ENCODE data around the gene IKZF2. TPM values are rescaled to one million over a fixed set of nuclear protein-coding genes. Genes with fewer than 3 reads are reported as not detected.

Gene IKZF2
- total and polyA plus RNA-seq, 2 donors (not counting 3 experiments of a cell fraction or from before 2014, with no cell fraction given): 0.08 to 0.46 TPM

GRCh38 chr2:213164263-213164662 is 12.9 kb upstream of the IKZF2 start:
- CTCF ChIA-PET: interaction anchor here (0.7 to 1.4 kb wide), 3 partner anchors 9 to 472 kb away, joined by 3 to 4 read pairs (median 3); no protein-coding TSS in a partner anchor
- Histone ChIP-seq H3K4me1 (ENCODE audit: control insufficient read depth, extremely low read depth, insufficient read depth, low read length) (no peaks in the 10 kb centered on the region), H4K20me1 (replicated peaks; ENCODE audit: control insufficient read depth, extremely low read depth, insufficient read depth, low read length) (no peaks in the 10 kb centered on the region), H3K9me3 (replicated peaks; ENCODE audit: control insufficient read depth, insufficient read depth, low read length) (no peaks in the 10 kb centered on the region), H3K4me2 (ENCODE audit: insufficient read depth, low read length) (no peak overlapping the region), H3K27ac (ENCODE audit: insufficient read depth, low read depth, low read length) (no peak overlapping the region), H3K4me3 (replicated peaks in 1 of 3; ENCODE audit: insufficient read depth in 1 of 3, low read depth in 1 of 3, low read length in 3 of 3) (no peak overlapping the region), H3K9me1 (replicated peaks; ENCODE audit: control insufficient read depth, extremely low read depth, insufficient read depth, low read length) (no peaks in the 10 kb centered on the region), H3K9ac (replicated peaks; ENCODE audit: extremely low read depth, insufficient read depth, low read length) (no peak overlapping the region), H2AFZ (ENCODE audit: low read depth, low read length) (no peak overlapping the region), H3K36me3 (ENCODE audit: control insufficient read depth in 2 of 2, extremely low read depth in 1 of 2, insufficient read depth in 2 of 2, low read length in 2 of 2) (no peaks in the 10 kb centered on the region), H3K27me3 (ENCODE audit: control insufficient read depth in 2 of 2, insufficient read depth in 2 of 2, low read length in 2 of 2) (no peaks in the 10 kb centered on the region), H3K79me2 (ENCODE audit: control insufficient read depth, insufficient read depth, low read length) (no peaks in the 10 kb centered on the region)
- TF ChIP-seq MAX (IDR thresholded peaks at IDR 0.05; ENCODE audit: insufficient read depth, insufficient read length): no peak
- TF ChIP-seq CTCF (IDR thresholded peaks at IDR 0.05; ENCODE audit: extremely low read depth in 1 of 2, insufficient read depth in 1 of 2, low read depth in 1 of 2, low read length in 2 of 2): no peak
- no peak for TF ChIP-seq POLR2AphosphoS5 (IDR thresholded peaks at IDR 0.05; ENCODE audit: insufficient read depth, low read depth, low read length)
- no peak for TF ChIP-seq MYC (IDR thresholded peaks at IDR 0.05; ENCODE audit: low read depth, low read length)
- TF ChIP-seq JUN (IDR thresholded peaks at IDR 0.05; ENCODE audit: borderline replicate concordance, insufficient read depth, insufficient read length, low read depth): no peak
- TF ChIP-seq GATA2 (IDR thresholded peaks at IDR 0.05; ENCODE audit: insufficient read depth, insufficient read length, low read depth, low read length): no peak
- no peak for TF ChIP-seq EZH2 (IDR thresholded peaks at IDR 0.05; ENCODE audit: borderline replicate concordance, low read depth, low read length, severe bottlenecking)
- no peak for TF ChIP-seq POLR2A (IDR thresholded peaks at IDR 0.05; ENCODE audit: low read depth, low read length)
- TF ChIP-seq FOS (IDR thresholded peaks at IDR 0.05; ENCODE audit: borderline replicate concordance, insufficient read depth, low read length): no peak
- no TSS peak for BruUV-seq (replicated peaks)
- no peak for DNase-seq (ENCODE audit: low read depth, low spot score)
- dilution Hi-C loops (cut with MboI; ENCODE audit: extremely low pct_ligation_motif_present, low sequenced_read_pairs): no loop called here
- intact Hi-C loops (cut with micrococcal nuclease): no loop called here
- FAIRE-seq: no peak
- POLR2A ChIA-PET: no interaction called here

Data from endothelial cell of umbilical vein (primary cell).